IPS-20b (cell line): ENCODE measurements around the gene CCDC195.

Experiments used
- H3K27ac ChIP-seq: one replicate; pipeline ENCODE4 v1.5.1; 2013; ENCODE audit warnings: low read length
- H3K27me3 ChIP-seq: 2 replicates; pipeline ENCODE4 v1.6.1; 2013; ENCODE audit warnings: mild to moderate bottlenecking, low read length, inconsistent platforms; ENCODE audit not compliant: insufficient read depth
- H3K36me3 ChIP-seq: 2 replicates; pipeline ENCODE4 v1.6.1; 2013; ENCODE audit warnings: low read depth, mild to moderate bottlenecking, inconsistent platforms, low read length, moderate library complexity; ENCODE audit not compliant: insufficient read depth
- H3K4me1 ChIP-seq: 2 replicates; pipeline ENCODE4 v1.6.1; 2013; ENCODE audit warnings: mild to moderate bottlenecking, control low read depth, inconsistent platforms, low read length, moderate library complexity; ENCODE audit not compliant: insufficient read depth
- H3K4me3 ChIP-seq: 2 replicates; pipeline ENCODE4 v1.5.1; 2013; ENCODE audit warnings: mild to moderate bottlenecking, low read length, inconsistent platforms
- H3K9ac ChIP-seq: 2 replicates; pipeline ENCODE4 v1.6.1; 2013; ENCODE audit warnings: low read depth, mild to moderate bottlenecking, inconsistent platforms, low read length, moderate library complexity
- H3K9me3 ChIP-seq: 2 replicates; pipeline ENCODE4 v1.6.1; 2013; ENCODE audit warnings: mild to moderate bottlenecking, low read depth, low read length, inconsistent platforms; ENCODE audit not compliant: insufficient read depth

The CCDC195 gene

DNA sequence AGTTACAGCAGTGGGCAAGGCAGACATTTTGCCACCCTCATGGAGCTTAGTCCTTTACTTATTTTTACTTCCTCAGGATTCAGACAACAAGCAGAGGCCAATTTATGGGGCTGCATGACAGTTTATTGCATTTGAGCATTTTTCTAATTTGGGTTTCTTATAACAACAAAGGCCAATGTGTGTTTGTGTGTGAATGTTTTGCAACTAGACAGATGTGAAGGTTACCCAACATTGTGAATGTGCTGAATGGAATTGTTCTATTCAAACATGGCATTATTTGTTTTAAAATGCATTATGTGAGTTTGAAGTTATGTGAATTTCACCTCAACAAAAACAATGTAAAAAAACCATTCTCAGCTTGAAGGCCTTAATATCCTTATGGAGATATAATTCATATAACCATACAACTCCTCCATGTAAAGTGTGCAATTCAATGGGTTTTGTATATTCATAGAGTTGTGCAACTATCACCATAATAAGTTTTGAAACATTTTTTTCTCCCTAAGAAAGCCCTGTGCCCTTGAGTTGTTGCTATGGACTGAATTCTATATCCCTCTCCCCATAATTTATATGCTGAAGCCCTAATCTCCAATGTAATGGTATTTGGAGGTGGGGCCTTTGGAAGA lies 57.3 kb downstream of the CCDC195 start:
- Histone ChIP-seq H3K27ac (no peak overlapping the region), H3K36me3 (no peaks in the 10 kb centered on the region)

DNA sequence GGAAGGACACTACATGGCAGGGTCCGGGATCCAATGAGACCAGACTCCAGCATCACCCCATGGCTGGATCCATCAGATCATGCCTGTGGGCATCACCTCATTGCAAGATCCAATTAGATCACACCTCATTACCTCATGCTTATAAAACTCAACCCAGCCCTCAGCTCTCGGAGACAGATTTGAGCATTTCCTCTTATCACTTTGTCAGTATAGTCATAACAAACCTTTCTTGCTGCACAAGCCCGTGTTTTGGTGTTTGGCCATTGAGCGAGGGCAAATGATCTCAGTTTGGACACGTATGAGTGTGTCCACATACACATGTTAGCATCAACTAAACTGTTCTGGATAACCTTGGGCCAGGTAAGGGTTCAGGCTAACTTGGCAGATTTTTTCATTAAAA lies 58.8 kb downstream of the CCDC195 start:
- Histone ChIP-seq H3K36me3 (no peaks in the 10 kb centered on the region), H3K4me3 (no peak overlapping the region), H3K9me3 (peaks cover 13% of the 10 kb centered on the region; the same call in 1 of the 2 replicates), H3K9ac (no peak overlapping the region), H3K4me1 (no peaks in the 10 kb centered on the region), H3K27ac (no peak overlapping the region), H3K27me3 (no peaks in the 10 kb centered on the region)

More for the DNA sequence above, 57.3 kb downstream of the CCDC195 start:
- Histone ChIP-seq H3K9me3 (peaks cover 27% of the 10 kb centered on the region; the same call in 1 of the 2 replicates), H3K27me3 (no peaks in the 10 kb centered on the region), H3K4me3 (no peak overlapping the region), H3K9ac (no peak overlapping the region), H3K4me1 (no peaks in the 10 kb centered on the region)

DNA sequence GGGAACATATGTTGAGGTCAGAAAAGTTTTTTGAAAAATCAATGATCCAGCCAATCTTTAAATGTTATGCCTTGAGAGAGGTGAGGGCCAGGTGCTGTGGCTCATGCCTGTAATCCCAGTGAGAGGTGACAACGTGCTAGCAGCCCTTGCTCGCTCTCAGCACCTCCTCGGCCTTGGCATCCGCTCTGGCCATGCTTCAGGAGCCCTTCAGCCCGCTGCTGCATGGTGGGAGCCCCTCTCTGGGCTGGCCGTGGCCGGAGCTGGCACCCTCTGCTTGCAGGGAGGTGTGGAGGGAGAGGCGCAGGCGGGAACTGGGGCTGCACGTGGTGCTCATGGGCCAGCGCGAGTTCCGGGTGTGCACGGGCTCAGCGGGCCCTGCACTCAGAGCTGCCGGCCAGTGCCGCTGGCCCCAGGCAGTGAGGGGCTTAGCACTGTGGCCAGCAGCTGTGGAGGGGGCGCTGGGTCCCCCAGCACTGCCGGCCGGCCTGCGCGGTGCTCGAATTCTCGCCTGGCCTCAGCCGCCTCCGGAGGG lies 61.1 kb downstream of the CCDC195 start:
- peaks cover 6% of the 10 kb centered on the region; the same call in 1 of the 2 replicates for H3K9me3 ChIP-seq
- no peak overlapping the region for H3K27ac ChIP-seq
- no peak overlapping the region for H3K9ac ChIP-seq
- H3K4me1 ChIP-seq: no peaks in the 10 kb centered on the region
- no peaks in the 10 kb centered on the region for H3K36me3 ChIP-seq
- H3K27me3 ChIP-seq: no peaks in the 10 kb centered on the region
- no peak overlapping the region for H3K4me3 ChIP-seq
